ENCODE results near the gene SLC35B4. TPM values are rescaled to one million over a fixed set of nuclear protein-coding genes. Genes with fewer than 3 reads are reported as not detected.

SLC35B4 gene, protein sequence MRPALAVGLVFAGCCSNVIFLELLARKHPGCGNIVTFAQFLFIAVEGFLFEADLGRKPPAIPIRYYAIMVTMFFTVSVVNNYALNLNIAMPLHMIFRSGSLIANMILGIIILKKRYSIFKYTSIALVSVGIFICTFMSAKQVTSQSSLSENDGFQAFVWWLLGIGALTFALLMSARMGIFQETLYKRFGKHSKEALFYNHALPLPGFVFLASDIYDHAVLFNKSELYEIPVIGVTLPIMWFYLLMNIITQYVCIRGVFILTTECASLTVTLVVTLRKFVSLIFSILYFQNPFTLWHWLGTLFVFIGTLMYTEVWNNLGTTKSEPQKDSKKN
- 14.6 and 18.0 TPM in 2 replicates for total RNA-seq

DNA sequence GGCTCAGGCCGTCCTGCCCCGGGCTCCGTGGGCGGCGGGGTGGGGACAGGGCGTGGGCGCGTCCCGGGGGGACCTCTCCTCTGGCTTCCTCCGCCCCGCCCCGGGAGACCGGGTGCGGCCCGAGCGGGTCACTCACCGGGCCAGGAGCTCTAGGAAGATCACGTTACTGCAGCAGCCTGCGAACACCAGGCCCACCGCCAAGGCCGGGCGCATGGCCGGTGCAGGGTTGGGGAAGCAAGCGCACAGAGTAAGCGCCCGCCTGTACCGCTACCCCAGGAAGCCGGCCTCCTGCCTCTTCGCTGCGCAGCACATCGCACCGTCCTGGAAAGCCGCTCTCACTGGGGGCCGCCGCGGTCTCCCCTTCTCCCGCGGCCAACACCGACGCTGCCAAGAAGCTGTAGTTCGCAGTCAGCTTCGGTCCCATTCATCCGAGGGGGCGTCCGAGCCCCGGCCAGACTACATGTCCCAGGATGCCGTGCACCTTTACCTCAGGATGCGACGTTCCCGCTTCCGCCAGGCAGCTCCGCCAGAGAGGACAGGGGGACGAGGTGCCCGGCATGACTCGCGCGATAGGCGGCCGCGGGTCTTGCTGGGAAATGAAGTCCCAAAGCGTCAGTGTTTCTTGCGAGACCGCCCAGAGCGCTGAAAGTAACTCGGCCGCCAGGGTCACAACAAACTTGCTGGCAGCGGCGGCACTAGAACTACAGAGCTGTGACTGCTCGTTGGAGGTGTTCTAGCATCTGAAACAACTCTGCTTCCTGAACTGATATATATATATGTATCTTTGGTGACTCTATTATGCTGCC lies at the start of gene SLC35B4:
TSS of gene SLC35B4 (minus strand) at position 392 of the 806 bp plus-strand sequence. CDS start at position 213, 179 bp downstream.

Other genes starting within 250 kb of the SLC35B4 start
- under 0.01 and 0.29 TPM in 2 replicates for gene LRGUK, start 189.6 kb downstream of the SLC35B4 start, total RNA-seq
- 105 and 235 TPM in 2 replicates for gene AKR1B1, start 142.2 kb upstream of the SLC35B4 start, total RNA-seq
- gene AKR1B10, start 210.6 kb upstream of the SLC35B4 start, total RNA-seq = 2.9 and 4.0 TPM in 2 replicates
- gene AKR1B15, start 232.2 kb upstream of the SLC35B4 start, total RNA-seq = under 0.01 TPM in 1 of 2 replicates, not detected in the other

Measured in smooth muscle cell of trachea (primary cell).